Measurements from ENCODE around the gene CPA3. TPM values are rescaled to one million over a fixed set of nuclear protein-coding genes. Genes with fewer than 3 reads are reported as not detected.

The CPA3 gene
- total and polyA plus RNA-seq, 10 of the 15 experiments (the other 5 are each of a cell fraction or from before 2014, with no cell fraction given), result not detected

DNA sequence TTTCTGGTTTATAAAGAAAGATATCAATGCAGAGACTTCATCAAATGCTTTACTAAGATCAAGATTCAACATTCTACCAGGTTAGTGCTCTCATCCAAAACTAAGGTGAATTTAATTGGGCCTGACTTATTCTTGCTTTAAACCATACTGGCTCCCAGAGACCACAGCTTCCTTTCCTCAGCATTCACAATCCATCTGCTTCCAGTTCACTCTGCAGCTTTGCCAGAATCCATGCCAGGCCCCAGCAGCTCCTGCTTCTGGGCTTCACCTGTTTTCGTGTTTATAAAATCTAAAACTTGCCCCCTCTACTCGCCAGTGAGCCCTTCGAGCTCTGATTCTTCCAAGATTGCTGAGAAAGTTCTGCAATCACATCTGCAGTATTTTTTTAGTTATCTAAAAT is 35.2 kb upstream of the CPA3 start:
- POLR2A ChIA-PET, result no interaction called here
- intact Hi-C loops (cut with micrococcal nuclease; ENCODE audit: unreplicated experiment) (no loop called here), in situ Hi-C loops (cut with MboI) (no loop called here)
- SMC1A ChIA-PET (ENCODE audit: uncharacterized antibody, unreplicated experiment), result interaction anchor here (1.9 kb wide), 1 partner anchor 12 kb away, joined by 6 read pairs; no protein-coding TSS in a partner anchor
- ATAC-seq, result no peak
- no peaks in the 10 kb centered on the region for H3K4me1 ChIP-seq (ENCODE audit: control insufficient read depth, insufficient read depth, low read length)
- no peak for DNase-seq (ENCODE audit: low read depth, low spot score)
- no TSS peak for BruUV-seq (replicated peaks)
- no peaks in the 10 kb centered on the region for H3K9me3 ChIP-seq (replicated peaks; ENCODE audit: control insufficient read depth, insufficient read depth, low read length)
- no peak overlapping the region for H3K27ac ChIP-seq (ENCODE audit: control insufficient read depth, insufficient read depth)
- H3K36me3 ChIP-seq (ENCODE audit: control insufficient read depth in 2 of 2, insufficient read depth in 2 of 2, low read length in 1 of 2), result no peaks in the 10 kb centered on the region
- RAD21 ChIA-PET (ENCODE audit: unreplicated experiment), result no interaction called here
- H3K4me2 ChIP-seq (ENCODE audit: control insufficient read depth, insufficient read depth), result no peak overlapping the region
- H3K4me3 ChIP-seq, result no peak overlapping the region
- no peak for TF ChIP-seq MYB (IDR thresholded peaks at IDR 0.05; ENCODE audit: borderline replicate concordance, low read depth, low read length)
- TF ChIP-seq CHD4 (IDR thresholded peaks at IDR 0.05), result no peak
- TF ChIP-seq, protein P1, sequence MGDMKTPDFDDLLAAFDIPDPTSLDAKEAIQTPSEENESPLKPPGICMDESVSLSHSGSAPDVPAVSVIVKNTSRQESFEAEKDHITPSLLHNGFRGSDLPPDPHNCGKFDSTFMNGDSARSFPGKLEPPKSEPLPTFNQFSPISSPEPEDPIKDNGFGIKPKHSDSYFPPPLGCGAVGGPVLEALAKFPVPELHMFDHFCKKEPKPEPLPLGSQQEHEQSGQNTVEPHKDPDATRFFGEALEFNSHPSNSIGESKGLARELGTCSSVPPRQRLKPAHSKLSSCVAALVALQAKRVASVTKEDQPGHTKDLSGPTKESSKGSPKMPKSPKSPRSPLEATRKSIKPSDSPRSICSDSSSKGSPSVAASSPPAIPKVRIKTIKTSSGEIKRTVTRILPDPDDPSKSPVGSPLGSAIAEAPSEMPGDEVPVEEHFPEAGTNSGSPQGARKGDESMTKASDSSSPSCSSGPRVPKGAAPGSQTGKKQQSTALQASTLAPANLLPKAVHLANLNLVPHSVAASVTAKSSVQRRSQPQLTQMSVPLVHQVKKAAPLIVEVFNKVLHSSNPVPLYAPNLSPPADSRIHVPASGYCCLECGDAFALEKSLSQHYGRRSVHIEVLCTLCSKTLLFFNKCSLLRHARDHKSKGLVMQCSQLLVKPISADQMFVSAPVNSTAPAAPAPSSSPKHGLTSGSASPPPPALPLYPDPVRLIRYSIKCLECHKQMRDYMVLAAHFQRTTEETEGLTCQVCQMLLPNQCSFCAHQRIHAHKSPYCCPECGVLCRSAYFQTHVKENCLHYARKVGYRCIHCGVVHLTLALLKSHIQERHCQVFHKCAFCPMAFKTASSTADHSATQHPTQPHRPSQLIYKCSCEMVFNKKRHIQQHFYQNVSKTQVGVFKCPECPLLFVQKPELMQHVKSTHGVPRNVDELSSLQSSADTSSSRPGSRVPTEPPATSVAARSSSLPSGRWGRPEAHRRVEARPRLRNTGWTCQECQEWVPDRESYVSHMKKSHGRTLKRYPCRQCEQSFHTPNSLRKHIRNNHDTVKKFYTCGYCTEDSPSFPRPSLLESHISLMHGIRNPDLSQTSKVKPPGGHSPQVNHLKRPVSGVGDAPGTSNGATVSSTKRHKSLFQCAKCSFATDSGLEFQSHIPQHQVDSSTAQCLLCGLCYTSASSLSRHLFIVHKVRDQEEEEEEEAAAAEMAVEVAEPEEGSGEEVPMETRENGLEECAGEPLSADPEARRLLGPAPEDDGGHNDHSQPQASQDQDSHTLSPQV (IDR thresholded peaks at IDR 0.05), result no peak
- H3K9ac ChIP-seq (ENCODE audit: control insufficient read depth, insufficient read depth, low read length), result no peak overlapping the region
- H4K20me1 ChIP-seq (ENCODE audit: control insufficient read depth, insufficient read depth), result no peaks in the 10 kb centered on the region
- WGBS (ENCODE audit: insufficient coverage, insufficient replicate concordance, low lambda C conversion rate, missing lambda C conversion rate), result 0% methylated on average over 3 of the region's 3 CpGs
- no peak overlapping the region for H2AFZ ChIP-seq (ENCODE audit: control insufficient read depth, low read depth, low read length)
- H3K79me2 ChIP-seq (ENCODE audit: control insufficient read depth, insufficient read depth, low read length), result no peaks in the 10 kb centered on the region
- CTCF ChIA-PET, result no interaction called here
- FAIRE-seq, result no peak
- no peaks in the 10 kb centered on the region; a peak in 1 of 4 replicates for H3K27me3 ChIP-seq (replicated peaks in 1 of 2; ENCODE audit: control insufficient read depth in 2 of 2, insufficient read depth in 2 of 2, low read length in 1 of 2)

DNA sequence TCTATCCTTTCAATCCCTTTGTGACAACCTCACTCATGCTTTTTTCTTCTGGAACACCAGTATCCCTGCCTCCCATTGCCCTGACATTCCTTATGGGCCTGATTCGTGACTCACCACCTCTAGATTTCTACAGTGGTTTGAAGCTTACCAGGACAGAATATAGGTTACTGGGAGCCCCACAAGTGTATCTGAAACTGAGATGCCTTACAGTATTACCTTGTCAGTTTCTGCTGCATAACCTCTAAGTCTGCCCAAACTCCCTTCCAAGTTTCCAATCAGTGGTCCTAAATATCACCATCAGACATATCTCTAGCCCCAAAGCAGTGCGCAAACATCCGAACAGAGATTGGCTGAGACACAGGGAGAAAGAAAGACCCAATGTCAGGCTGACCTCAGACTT is 31.9 kb upstream of the CPA3 start:
- SMC1A ChIA-PET (ENCODE audit: uncharacterized antibody, unreplicated experiment), result interaction anchor here (0.5 kb wide), 1 partner anchor 34 kb away, joined by 4 read pairs; no protein-coding TSS in a partner anchor
- no peak overlapping the region for H3K9ac ChIP-seq (ENCODE audit: control insufficient read depth, insufficient read depth, low read length)
- RAD21 ChIA-PET (ENCODE audit: unreplicated experiment), result no interaction called here
- H3K4me1 ChIP-seq (ENCODE audit: control insufficient read depth, insufficient read depth, low read length), result no peaks in the 10 kb centered on the region
- in situ Hi-C loops (cut with MboI), result no loop called here
- H2AFZ ChIP-seq (ENCODE audit: control insufficient read depth, low read depth, low read length), result no peak overlapping the region
- H3K4me2 ChIP-seq (ENCODE audit: control insufficient read depth, insufficient read depth), result no peak overlapping the region
- intact Hi-C loops (cut with micrococcal nuclease; ENCODE audit: unreplicated experiment), result no loop called here
- POLR2A ChIA-PET, result no interaction called here
- no peak for ATAC-seq
- no peaks in the 10 kb centered on the region for H3K79me2 ChIP-seq (ENCODE audit: control insufficient read depth, insufficient read depth, low read length)
- WGBS (ENCODE audit: insufficient coverage, insufficient replicate concordance, low lambda C conversion rate, missing lambda C conversion rate), result 64% methylated on average over 3 of the region's 3 CpGs
- H3K36me3 ChIP-seq (ENCODE audit: control insufficient read depth in 2 of 2, insufficient read depth in 2 of 2, low read length in 1 of 2), result no peaks in the 10 kb centered on the region
- BruUV-seq (replicated peaks), result no TSS peak
- H3K27me3 ChIP-seq (replicated peaks in 1 of 2; ENCODE audit: control insufficient read depth in 2 of 2, insufficient read depth in 2 of 2, low read length in 1 of 2), result no peaks in the 10 kb centered on the region
- H3K4me3 ChIP-seq, result no peak overlapping the region
- H4K20me1 ChIP-seq (ENCODE audit: control insufficient read depth, insufficient read depth), result no peaks in the 10 kb centered on the region
- no peak overlapping the region for H3K27ac ChIP-seq (ENCODE audit: control insufficient read depth, insufficient read depth)
- H3K9me3 ChIP-seq (replicated peaks; ENCODE audit: control insufficient read depth, insufficient read depth, low read length), result no peaks in the 10 kb centered on the region
- no peak for FAIRE-seq
- no peak for DNase-seq (ENCODE audit: low read depth, low spot score)
- CTCF ChIA-PET, result no interaction called here
- TF ChIP-seq, protein P2, sequence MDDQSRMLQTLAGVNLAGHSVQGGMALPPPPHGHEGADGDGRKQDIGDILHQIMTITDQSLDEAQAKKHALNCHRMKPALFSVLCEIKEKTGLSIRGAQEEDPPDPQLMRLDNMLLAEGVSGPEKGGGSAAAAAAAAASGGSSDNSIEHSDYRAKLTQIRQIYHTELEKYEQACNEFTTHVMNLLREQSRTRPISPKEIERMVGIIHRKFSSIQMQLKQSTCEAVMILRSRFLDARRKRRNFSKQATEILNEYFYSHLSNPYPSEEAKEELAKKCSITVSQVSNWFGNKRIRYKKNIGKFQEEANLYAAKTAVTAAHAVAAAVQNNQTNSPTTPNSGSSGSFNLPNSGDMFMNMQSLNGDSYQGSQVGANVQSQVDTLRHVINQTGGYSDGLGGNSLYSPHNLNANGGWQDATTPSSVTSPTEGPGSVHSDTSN (IDR thresholded peaks at IDR 0.05; ENCODE audit: insufficient replicate concordance, low read depth, low read length), result no peak
- TF ChIP-seq SRF (IDR thresholded peaks at IDR 0.05; ENCODE audit: low read depth in 2 of 2, low read length in 2 of 2) (no peak), FOXK2 (IDR thresholded peaks at IDR 0.05) (no peak), DPF2 (IDR thresholded peaks at IDR 0.05) (no peak), PML (IDR thresholded peaks at IDR 0.05; ENCODE audit: low read length) (no peak), ZZZ3 (IDR thresholded peaks at IDR 0.05; ENCODE audit: control insufficient read depth, insufficient read length, low read depth) (no peak), BMI1 (IDR thresholded peaks at IDR 0.05; ENCODE audit: borderline replicate concordance) (no peak), TCF12 (IDR thresholded peaks at IDR 0.05; ENCODE audit: low read depth, low read length) (no peak)
- TF ChIP-seq, protein P3, sequence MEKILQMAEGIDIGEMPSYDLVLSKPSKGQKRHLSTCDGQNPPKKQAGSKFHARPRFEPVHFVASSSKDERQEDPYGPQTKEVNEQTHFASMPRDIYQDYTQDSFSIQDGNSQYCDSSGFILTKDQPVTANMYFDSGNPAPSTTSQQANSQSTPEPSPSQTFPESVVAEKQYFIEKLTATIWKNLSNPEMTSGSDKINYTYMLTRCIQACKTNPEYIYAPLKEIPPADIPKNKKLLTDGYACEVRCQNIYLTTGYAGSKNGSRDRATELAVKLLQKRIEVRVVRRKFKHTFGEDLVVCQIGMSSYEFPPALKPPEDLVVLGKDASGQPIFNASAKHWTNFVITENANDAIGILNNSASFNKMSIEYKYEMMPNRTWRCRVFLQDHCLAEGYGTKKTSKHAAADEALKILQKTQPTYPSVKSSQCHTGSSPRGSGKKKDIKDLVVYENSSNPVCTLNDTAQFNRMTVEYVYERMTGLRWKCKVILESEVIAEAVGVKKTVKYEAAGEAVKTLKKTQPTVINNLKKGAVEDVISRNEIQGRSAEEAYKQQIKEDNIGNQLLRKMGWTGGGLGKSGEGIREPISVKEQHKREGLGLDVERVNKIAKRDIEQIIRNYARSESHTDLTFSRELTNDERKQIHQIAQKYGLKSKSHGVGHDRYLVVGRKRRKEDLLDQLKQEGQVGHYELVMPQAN (conservative IDR thresholded peaks at IDR 0.05), result no peak
